GM19397 (cell line): ENCODE data around the gene ADGRF5.

Experiments
- ATAC-seq: cut with Tn5 transposase; IDR thresholded peaks from one replicate; pipeline ENCODE4 v1.9.1; 2021; ENCODE audit warnings: mild to moderate bottlenecking, moderate library complexity; ENCODE audit not compliant: unreplicated experiment

Gene ADGRF5

GRCh38 chr6:46932526-46933319, 11.0 kb upstream of the ADGRF5 start:
- ATAC-seq, result no peak

- ATAC-seq, result no peak
These were observed 9.7 kb upstream of the ADGRF5 start for GRCh38 chr6:46931416-46931815.

GRCh38 chr6:46930331-46930730, 8.6 kb upstream of the ADGRF5 start:
- no peak for ATAC-seq

GRCh38 chr6:46927066-46927465, 5.3 kb upstream of the ADGRF5 start:
- ATAC-seq, result no peak

GRCh38 chr6:46926481-46926880, 4.7 kb upstream of the ADGRF5 start:
- ATAC-seq, result no peak

GRCh38 chr6:46925563-46926253, 4.0 kb upstream of the ADGRF5 start:
- ATAC-seq, result no peak

- ATAC-seq, result no peak
These were observed 1.7 kb upstream of the ADGRF5 start for GRCh38 chr6:46923476-46923875.

GRCh38 chr6:46921059-46921458, 679 bp downstream of the ADGRF5 start:
- ATAC-seq, result no peak

GRCh38 chr6:46918806-46919205, 2.9 kb downstream of the ADGRF5 start:
- ATAC-seq, result no peak

GRCh38 chr6:46917002-46917545, 4.7 kb downstream of the ADGRF5 start:
- no peak for ATAC-seq

GRCh38 chr6:46915866-46916265, 5.9 kb downstream of the ADGRF5 start:
- ATAC-seq, result no peak

- ATAC-seq, result no peak
These were observed 6.4 kb downstream of the ADGRF5 start for GRCh38 chr6:46915380-46915779.

GRCh38 chr6:46914279-46914810, 7.4 kb downstream of the ADGRF5 start:
- ATAC-seq, result no peak

GRCh38 chr6:46909371-46909770, 12.4 kb downstream of the ADGRF5 start:
- no peak for ATAC-seq

GRCh38 chr6:46906776-46907175, 15.0 kb downstream of the ADGRF5 start:
- no peak for ATAC-seq

GRCh38 chr6:46904117-46904516, 17.6 kb downstream of the ADGRF5 start:
- ATAC-seq, result no peak

- ATAC-seq, result no peak
These were observed 18.6 kb downstream of the ADGRF5 start for GRCh38 chr6:46903175-46903574.

GRCh38 chr6:46901882-46902314, 19.8 kb downstream of the ADGRF5 start:
- ATAC-seq, result no peak

- no peak for ATAC-seq
These were observed 21.5 kb downstream of the ADGRF5 start for GRCh38 chr6:46900266-46900665.

GRCh38 chr6:46899659-46900058, 22.1 kb downstream of the ADGRF5 start:
- no peak for ATAC-seq

- no peak for ATAC-seq
These were observed 23.7 kb downstream of the ADGRF5 start for GRCh38 chr6:46898006-46898405.

GRCh38 chr6:46896871-46897270, 24.9 kb downstream of the ADGRF5 start:
- no peak for ATAC-seq
